ENCODE data around the gene SLC40A1.

GRCh38 chr2:189609853-189610252 is 29.3 kb upstream of the SLC40A1 start:
- TF ChIP-seq POLR2A (IDR thresholded peaks at IDR 0.05) = no peak
- no peak for TF ChIP-seq CTCF (IDR thresholded peaks at IDR 0.05)
